ENCODE data around the gene CTNNA3.

DNA sequence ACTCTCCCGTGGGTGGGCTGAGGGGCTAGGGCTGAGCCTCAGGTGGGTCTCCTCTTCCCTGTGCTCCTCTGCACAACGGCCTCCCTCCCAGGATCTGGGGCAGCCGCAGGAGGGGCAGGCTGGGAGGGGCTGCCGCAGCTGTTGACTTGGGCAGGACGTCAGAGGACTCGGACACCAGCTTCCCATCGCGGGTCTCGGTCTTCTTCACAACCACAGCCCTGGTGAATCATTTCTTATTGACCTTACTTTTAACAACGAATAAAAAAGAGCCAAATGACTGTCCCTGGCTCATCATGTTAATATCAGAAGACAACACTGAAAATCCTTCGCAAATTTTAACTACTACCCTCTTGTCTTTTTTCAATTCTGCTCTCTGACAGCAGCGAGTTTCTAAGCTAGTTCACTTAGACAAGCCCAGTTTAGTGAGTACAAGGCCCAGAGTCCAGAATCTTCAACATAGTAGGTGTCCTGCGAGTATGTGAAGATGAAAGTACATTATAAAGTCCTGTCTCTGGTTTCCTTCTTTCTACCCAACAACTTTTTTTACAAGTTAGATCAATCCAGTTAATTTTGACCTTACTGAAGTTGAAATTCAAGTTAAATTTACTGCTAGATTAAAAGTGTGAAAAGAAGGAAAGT lies 32.4 kb downstream of the CTNNA3 start:
- TF ChIP-seq, protein P1, sequence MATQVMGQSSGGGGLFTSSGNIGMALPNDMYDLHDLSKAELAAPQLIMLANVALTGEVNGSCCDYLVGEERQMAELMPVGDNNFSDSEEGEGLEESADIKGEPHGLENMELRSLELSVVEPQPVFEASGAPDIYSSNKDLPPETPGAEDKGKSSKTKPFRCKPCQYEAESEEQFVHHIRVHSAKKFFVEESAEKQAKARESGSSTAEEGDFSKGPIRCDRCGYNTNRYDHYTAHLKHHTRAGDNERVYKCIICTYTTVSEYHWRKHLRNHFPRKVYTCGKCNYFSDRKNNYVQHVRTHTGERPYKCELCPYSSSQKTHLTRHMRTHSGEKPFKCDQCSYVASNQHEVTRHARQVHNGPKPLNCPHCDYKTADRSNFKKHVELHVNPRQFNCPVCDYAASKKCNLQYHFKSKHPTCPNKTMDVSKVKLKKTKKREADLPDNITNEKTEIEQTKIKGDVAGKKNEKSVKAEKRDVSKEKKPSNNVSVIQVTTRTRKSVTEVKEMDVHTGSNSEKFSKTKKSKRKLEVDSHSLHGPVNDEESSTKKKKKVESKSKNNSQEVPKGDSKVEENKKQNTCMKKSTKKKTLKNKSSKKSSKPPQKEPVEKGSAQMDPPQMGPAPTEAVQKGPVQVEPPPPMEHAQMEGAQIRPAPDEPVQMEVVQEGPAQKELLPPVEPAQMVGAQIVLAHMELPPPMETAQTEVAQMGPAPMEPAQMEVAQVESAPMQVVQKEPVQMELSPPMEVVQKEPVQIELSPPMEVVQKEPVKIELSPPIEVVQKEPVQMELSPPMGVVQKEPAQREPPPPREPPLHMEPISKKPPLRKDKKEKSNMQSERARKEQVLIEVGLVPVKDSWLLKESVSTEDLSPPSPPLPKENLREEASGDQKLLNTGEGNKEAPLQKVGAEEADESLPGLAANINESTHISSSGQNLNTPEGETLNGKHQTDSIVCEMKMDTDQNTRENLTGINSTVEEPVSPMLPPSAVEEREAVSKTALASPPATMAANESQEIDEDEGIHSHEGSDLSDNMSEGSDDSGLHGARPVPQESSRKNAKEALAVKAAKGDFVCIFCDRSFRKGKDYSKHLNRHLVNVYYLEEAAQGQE (IDR thresholded peaks at IDR 0.05), result no peak
- TF ChIP-seq, protein P2, sequence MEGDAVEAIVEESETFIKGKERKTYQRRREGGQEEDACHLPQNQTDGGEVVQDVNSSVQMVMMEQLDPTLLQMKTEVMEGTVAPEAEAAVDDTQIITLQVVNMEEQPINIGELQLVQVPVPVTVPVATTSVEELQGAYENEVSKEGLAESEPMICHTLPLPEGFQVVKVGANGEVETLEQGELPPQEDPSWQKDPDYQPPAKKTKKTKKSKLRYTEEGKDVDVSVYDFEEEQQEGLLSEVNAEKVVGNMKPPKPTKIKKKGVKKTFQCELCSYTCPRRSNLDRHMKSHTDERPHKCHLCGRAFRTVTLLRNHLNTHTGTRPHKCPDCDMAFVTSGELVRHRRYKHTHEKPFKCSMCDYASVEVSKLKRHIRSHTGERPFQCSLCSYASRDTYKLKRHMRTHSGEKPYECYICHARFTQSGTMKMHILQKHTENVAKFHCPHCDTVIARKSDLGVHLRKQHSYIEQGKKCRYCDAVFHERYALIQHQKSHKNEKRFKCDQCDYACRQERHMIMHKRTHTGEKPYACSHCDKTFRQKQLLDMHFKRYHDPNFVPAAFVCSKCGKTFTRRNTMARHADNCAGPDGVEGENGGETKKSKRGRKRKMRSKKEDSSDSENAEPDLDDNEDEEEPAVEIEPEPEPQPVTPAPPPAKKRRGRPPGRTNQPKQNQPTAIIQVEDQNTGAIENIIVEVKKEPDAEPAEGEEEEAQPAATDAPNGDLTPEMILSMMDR (IDR thresholded peaks at IDR 0.05; ENCODE audit: low read depth, low read length, missing input control), result no peak
- TF ChIP-seq TAF1 (conservative IDR thresholded peaks at IDR 0.05) (no peak), RAD21 (IDR thresholded peaks at IDR 0.05) (no peak), EGR1 (IDR thresholded peaks at IDR 0.05; ENCODE audit: low read depth in 2 of 2) (no peak), RXRA (IDR thresholded peaks at IDR 0.05) (no peak), HNF4G (IDR thresholded peaks at IDR 0.05) (no peak), YY1 (IDR thresholded peaks at IDR 0.05) (no peak), FOXA2 (IDR thresholded peaks at IDR 0.05) (no peak), JUND (IDR thresholded peaks at IDR 0.05) (no peak), GABPA (IDR thresholded peaks at IDR 0.05 in 1 of 2, conservative IDR thresholded peaks at IDR 0.05 in 1 of 2) (no peak)
- TF ChIP-seq, protein P3, sequence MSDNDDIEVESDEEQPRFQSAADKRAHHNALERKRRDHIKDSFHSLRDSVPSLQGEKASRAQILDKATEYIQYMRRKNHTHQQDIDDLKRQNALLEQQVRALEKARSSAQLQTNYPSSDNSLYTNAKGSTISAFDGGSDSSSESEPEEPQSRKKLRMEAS (IDR thresholded peaks at IDR 0.05), result no peak
- TF ChIP-seq, protein P4, sequence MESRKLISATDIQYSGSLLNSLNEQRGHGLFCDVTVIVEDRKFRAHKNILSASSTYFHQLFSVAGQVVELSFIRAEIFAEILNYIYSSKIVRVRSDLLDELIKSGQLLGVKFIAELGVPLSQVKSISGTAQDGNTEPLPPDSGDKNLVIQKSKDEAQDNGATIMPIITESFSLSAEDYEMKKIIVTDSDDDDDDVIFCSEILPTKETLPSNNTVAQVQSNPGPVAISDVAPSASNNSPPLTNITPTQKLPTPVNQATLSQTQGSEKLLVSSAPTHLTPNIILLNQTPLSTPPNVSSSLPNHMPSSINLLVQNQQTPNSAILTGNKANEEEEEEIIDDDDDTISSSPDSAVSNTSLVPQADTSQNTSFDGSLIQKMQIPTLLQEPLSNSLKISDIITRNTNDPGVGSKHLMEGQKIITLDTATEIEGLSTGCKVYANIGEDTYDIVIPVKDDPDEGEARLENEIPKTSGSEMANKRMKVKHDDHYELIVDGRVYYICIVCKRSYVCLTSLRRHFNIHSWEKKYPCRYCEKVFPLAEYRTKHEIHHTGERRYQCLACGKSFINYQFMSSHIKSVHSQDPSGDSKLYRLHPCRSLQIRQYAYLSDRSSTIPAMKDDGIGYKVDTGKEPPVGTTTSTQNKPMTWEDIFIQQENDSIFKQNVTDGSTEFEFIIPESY (IDR thresholded peaks at IDR 0.05), result no peak
- TF ChIP-seq, protein P5, sequence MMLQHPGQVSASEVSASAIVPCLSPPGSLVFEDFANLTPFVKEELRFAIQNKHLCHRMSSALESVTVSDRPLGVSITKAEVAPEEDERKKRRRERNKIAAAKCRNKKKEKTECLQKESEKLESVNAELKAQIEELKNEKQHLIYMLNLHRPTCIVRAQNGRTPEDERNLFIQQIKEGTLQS (IDR thresholded peaks at IDR 0.05), result no peak
